Ishikawa (cell line): ENCODE results near the gene CDH13.

Source experiments
- CEBPB ChIP-seq: IDR thresholded peaks from 2 replicates; pipeline ENCODE4 v1.6.1; 2012
- EP300 ChIP-seq: IDR thresholded peaks from 2 replicates; pipeline ENCODE4 v1.6.1; 2012; ENCODE audit warnings: borderline replicate concordance
- FOXM1 ChIP-seq: IDR thresholded peaks from 2 replicates; pipeline ENCODE4 v1.6.1; 2012; ENCODE audit warnings: low read depth, borderline replicate concordance
- NFIC ChIP-seq: IDR thresholded peaks from 2 replicates; pipeline ENCODE4 v1.6.1; 2012
- RAD21 ChIP-seq: IDR thresholded peaks from 2 replicates; pipeline ENCODE4 v1.6.1; 2012; ENCODE audit warnings: low read depth
- TAF1 ChIP-seq: IDR thresholded peaks from 2 replicates; pipeline ENCODE4 v1.6.1; 2012; ENCODE audit warnings: low read depth, mild to moderate bottlenecking
- TCF12 ChIP-seq: IDR thresholded peaks from 2 replicates; pipeline ENCODE4 v1.6.1; 2012; ENCODE audit warnings: low read depth
- TEAD4 ChIP-seq: IDR thresholded peaks from 2 replicates; pipeline ENCODE4 v1.6.1; 2012
- YY1 ChIP-seq: IDR thresholded peaks from 2 replicates; pipeline ENCODE4 v1.6.1; 2012; ENCODE audit warnings: low read depth
- ZBTB7A ChIP-seq: IDR thresholded peaks from 2 replicates; pipeline ENCODE4 v1.6.1; 2012; ENCODE audit warnings: low read depth
- TF ChIP-seq, protein P1 (sequence below): IDR thresholded peaks from 2 replicates; pipeline ENCODE4 v1.6.1; 2012; ENCODE audit warnings: low read depth, mild to moderate bottlenecking
- TF ChIP-seq, protein P2 (sequence below): IDR thresholded peaks from 2 replicates; pipeline ENCODE4 v1.6.1; 2012

DNA sequence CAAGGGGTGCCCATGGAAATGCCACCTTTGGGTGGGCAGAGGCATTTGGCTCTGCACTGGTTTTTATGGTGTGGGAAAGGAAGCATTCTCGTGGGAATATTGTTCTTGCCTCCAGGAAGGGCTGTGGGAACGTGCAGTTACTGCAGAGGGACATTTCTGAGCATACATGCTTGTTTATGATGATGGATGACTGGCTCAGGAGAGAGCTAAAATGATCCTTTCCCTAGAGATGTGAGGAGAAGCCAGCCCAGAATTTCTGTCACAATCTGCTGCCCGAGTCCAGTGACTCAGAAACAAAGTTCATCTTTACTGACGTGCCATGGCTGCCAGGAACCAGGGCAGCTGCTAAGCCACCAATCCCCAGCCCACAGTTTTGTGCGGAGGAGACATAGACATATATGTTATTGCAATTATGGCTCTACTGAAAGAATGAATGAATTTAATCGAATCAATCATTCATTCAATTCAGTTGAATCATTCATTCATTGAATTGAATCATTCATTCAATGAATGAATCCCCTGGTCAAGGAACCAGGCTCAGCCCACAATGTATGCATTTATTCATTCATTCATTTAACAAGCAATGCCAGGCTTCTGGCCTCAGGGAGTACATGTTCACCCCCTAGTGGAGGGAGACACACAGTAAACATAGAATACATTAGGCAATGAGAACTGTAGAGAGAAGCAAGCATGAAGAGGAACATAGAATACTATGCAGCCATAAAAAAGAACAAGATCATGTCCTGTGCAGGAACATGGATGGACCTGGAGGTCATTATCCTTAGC lies 766.6 kb downstream of the CDH13 start:
- TF ChIP-seq, protein P1, sequence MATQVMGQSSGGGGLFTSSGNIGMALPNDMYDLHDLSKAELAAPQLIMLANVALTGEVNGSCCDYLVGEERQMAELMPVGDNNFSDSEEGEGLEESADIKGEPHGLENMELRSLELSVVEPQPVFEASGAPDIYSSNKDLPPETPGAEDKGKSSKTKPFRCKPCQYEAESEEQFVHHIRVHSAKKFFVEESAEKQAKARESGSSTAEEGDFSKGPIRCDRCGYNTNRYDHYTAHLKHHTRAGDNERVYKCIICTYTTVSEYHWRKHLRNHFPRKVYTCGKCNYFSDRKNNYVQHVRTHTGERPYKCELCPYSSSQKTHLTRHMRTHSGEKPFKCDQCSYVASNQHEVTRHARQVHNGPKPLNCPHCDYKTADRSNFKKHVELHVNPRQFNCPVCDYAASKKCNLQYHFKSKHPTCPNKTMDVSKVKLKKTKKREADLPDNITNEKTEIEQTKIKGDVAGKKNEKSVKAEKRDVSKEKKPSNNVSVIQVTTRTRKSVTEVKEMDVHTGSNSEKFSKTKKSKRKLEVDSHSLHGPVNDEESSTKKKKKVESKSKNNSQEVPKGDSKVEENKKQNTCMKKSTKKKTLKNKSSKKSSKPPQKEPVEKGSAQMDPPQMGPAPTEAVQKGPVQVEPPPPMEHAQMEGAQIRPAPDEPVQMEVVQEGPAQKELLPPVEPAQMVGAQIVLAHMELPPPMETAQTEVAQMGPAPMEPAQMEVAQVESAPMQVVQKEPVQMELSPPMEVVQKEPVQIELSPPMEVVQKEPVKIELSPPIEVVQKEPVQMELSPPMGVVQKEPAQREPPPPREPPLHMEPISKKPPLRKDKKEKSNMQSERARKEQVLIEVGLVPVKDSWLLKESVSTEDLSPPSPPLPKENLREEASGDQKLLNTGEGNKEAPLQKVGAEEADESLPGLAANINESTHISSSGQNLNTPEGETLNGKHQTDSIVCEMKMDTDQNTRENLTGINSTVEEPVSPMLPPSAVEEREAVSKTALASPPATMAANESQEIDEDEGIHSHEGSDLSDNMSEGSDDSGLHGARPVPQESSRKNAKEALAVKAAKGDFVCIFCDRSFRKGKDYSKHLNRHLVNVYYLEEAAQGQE: no peak
- TF ChIP-seq YY1 (no peak), NFIC (no peak), CEBPB (no peak), EP300 (no peak), TAF1 (no peak), TCF12 (no peak), TEAD4 (no peak), ZBTB7A (no peak), FOXM1 (no peak), RAD21 (no peak)
- TF ChIP-seq, protein P2, sequence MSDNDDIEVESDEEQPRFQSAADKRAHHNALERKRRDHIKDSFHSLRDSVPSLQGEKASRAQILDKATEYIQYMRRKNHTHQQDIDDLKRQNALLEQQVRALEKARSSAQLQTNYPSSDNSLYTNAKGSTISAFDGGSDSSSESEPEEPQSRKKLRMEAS: no peak
